Hepatocyte (in vitro differentiated cells): ENCODE measurements around the gene KLHL9. TPM values are rescaled to one million over a fixed set of nuclear protein-coding genes. Genes with fewer than 3 reads are reported as not detected.
"Not testable (repeated sequence)": the region's sequence is repeated elsewhere in the genome, so short reads cannot be mapped to it uniquely, and the experiment has no call there.

Source experiments
- DNase-seq: peaks from one replicate; pipeline ENCODE4 v3.0.0-alpha.2; 2016; ENCODE audit warnings: low spot score
- H2AFZ ChIP-seq: fragments of 200-600 bp; sonication (generic); 2 replicates; pipeline ENCODE4 v1.6.0; 2016; ENCODE audit warnings: antibody characterized with exemption, mild to moderate bottlenecking
- H3K27ac ChIP-seq: fragments of 200-600 bp; sonication (generic); 2 replicates; pipeline ENCODE4 v1.5.1; 2016; ENCODE audit warnings: mild to moderate bottlenecking
- H3K27me3 ChIP-seq: fragments of 200-600 bp; sonication (generic); 2 replicates; pipeline ENCODE4 v1.6.1; 2016
- H3K36me3 ChIP-seq: fragments of 200-600 bp; sonication (generic); replicated peaks from 2 replicates; pipeline ENCODE4 v1.5.1; 2016; ENCODE audit warnings: low read depth; ENCODE audit not compliant: insufficient read depth
- H3K4me1 ChIP-seq: fragments of 200-600 bp; sonication (generic); 2 replicates; pipeline ENCODE4 v1.5.1; 2016; ENCODE audit warnings: mild to moderate bottlenecking, moderate library complexity; ENCODE audit not compliant: insufficient read depth
- H3K4me2 ChIP-seq: fragments of 200-600 bp; sonication (generic); 2 replicates; pipeline ENCODE4 v1.6.0; 2016
- H3K4me3 ChIP-seq: fragments of 200-600 bp; sonication (generic); 2 replicates; pipeline ENCODE4 v1.5.1; 2016; ENCODE audit warnings: mild to moderate bottlenecking
- H3K79me2 ChIP-seq: fragments of 200-600 bp; sonication (generic); 2 replicates; pipeline ENCODE4 v1.6.0; 2017; ENCODE audit warnings: mild to moderate bottlenecking
- H3K9me2 ChIP-seq: fragments of 200-600 bp; sonication (generic); replicated peaks from 2 replicates; pipeline ENCODE4 v1.6.0; 2017; ENCODE audit warnings: mild to moderate bottlenecking; ENCODE audit not compliant: insufficient read depth
- H3K9me3 ChIP-seq: fragments of 200-600 bp; sonication (generic); 2 replicates; pipeline ENCODE4 v1.5.1; 2016; ENCODE audit warnings: low read depth, mild to moderate bottlenecking
- H4K20me1 ChIP-seq: fragments of 200-600 bp; sonication (generic); 2 replicates; pipeline ENCODE4 v1.6.0; 2016; ENCODE audit warnings: mild to moderate bottlenecking; ENCODE audit not compliant: insufficient read depth, poor library complexity, severe bottlenecking
- CTCF ChIP-seq: fragments of 200-600 bp; sonication (generic); IDR thresholded peaks from 2 replicates; pipeline ENCODE4 v1.5.1; 2016; ENCODE audit warnings: antibody characterized with exemption, mild to moderate bottlenecking; ENCODE audit not compliant: poor library complexity
- EZH2 ChIP-seq: fragments of 200-600 bp; sonication (generic); IDR thresholded peaks from 2 replicates; pipeline ENCODE4 v1.6.1; 2016; ENCODE audit warnings: antibody characterized with exemption, mild to moderate bottlenecking, borderline replicate concordance
- EZH2phosphoT487 ChIP-seq: fragments of 200-600 bp; sonication (generic); IDR thresholded peaks from one replicate; pipeline ENCODE4 v1.6.1; 2018; ENCODE audit warnings: antibody characterized with exemption, mild to moderate bottlenecking, low read depth, moderate library complexity; ENCODE audit not compliant: unreplicated experiment, severe bottlenecking
- WGBS: methylation state at CpG from one replicate; pipeline ENCODE4 v1.1.6; 2016; ENCODE audit warnings: low lambda C conversion rate; ENCODE audit errors: missing lambda C conversion rate; 5-methylcytosine and 5-hydroxymethylcytosine counted together
- polyA plus RNA-seq: library from polyadenylated mRNA; unstranded; fragments of >200 nt; fragmentation: Nextera tagmentation; extraction: Ambion mirVana; gene quantifications from 2 replicates; pipeline ENCODE4 v1.2.1, GENCODE V29; 2016
- total RNA-seq: library from RNA; depleted of rRNA; stranded (reverse); fragments of >200 nt; gene quantifications from 2 replicates; pipeline ENCODE4 v1.2.3, GENCODE V29; 2014

Gene KLHL9
- total RNA-seq (41.6 and 43.1 TPM in 2 replicates), polyA plus RNA-seq (17.5 and 18.6 TPM in 2 replicates)

- peak within 1 kb of the TSS; percentile 97 for H3K4me3 ChIP-seq
- peak within 1 kb of the TSS; percentile 86 for H3K4me2 ChIP-seq
- no peaks in the 10 kb centered on the region for H3K9me2 ChIP-seq
- peaks cover 6% of the 10 kb centered on the region for H3K27me3 ChIP-seq
- no peak for TF ChIP-seq EZH2
- no peak for TF ChIP-seq CTCF
- TF ChIP-seq EZH2phosphoT487: no peak
- peak within 1 kb of the TSS; percentile 100 for H3K27ac ChIP-seq
- 2% methylated on average over 54 of the region's 55 CpGs for WGBS
- peaks cover 43% of the 10 kb centered on the region for H4K20me1 ChIP-seq
- H3K9me3 ChIP-seq: no peaks in the 10 kb centered on the region
- H3K79me2 ChIP-seq: peaks cover 56% of the 10 kb centered on the region
- H3K4me1 ChIP-seq: peaks cover 33% of the 10 kb centered on the region
- DNase-seq: peak; percentile 97
- peak within 1 kb of the TSS; percentile 98 for H2AFZ ChIP-seq
- no peaks in the 10 kb centered on the region for H3K36me3 ChIP-seq
These were observed at the start of gene KLHL9 for GRCh38 chr9:21334701-21335632. Gene KLHL9 (minus strand): TSS chr9:21335404. CDS start chr9:21334859, 545 bp downstream.

GRCh38 chr9:21383627-21384026 lies 48.4 kb upstream of the KLHL9 start:
- TF ChIP-seq CTCF: no peak
- 76% methylated on average over 4 of the region's 4 CpGs for WGBS
- Histone ChIP-seq H4K20me1 (no peaks in the 10 kb centered on the region), H3K9me3 (no peaks in the 10 kb centered on the region), H3K4me2 (no peak overlapping the region), H3K27ac (no peak overlapping the region), H3K4me3 (no peak overlapping the region), H3K27me3 (peaks cover 3% of the 10 kb centered on the region), H3K4me1 (no peaks in the 10 kb centered on the region), H3K36me3 (no peaks in the 10 kb centered on the region), H3K9me2 (no peaks in the 10 kb centered on the region), H2AFZ (no peak overlapping the region), H3K79me2 (no peaks in the 10 kb centered on the region)
- DNase-seq: no peak

- DNase-seq: peak; percentile 51
- Histone ChIP-seq H3K4me1 (no peaks in the 10 kb centered on the region), H3K79me2 (no peaks in the 10 kb centered on the region), H3K27me3 (no peaks in the 10 kb centered on the region), H3K27ac (peak overlapping the region; percentile 15), H2AFZ (no peak overlapping the region), H3K4me2 (peak overlapping the region; percentile 33), H4K20me1 (no peaks in the 10 kb centered on the region), H3K36me3 (no peaks in the 10 kb centered on the region), H3K9me3 (no peaks in the 10 kb centered on the region), H3K9me2 (no peaks in the 10 kb centered on the region), H3K4me3 (no peak overlapping the region)
- TF ChIP-seq EZH2 (no peak), CTCF (no peak), EZH2phosphoT487 (no peak)
- 42% methylated on average over 5 of the region's 5 CpGs for WGBS
These were observed 46.5 kb upstream of the KLHL9 start for GRCh38 chr9:21381448-21382339.

GRCh38 chr9:21371467-21371866 lies 36.3 kb upstream of the KLHL9 start:
- not testable (repeated sequence) for H3K36me3 ChIP-seq, H3K4me3 ChIP-seq, H2AFZ ChIP-seq, H4K20me1 ChIP-seq, DNase-seq, H3K9me3 ChIP-seq, H3K4me2 ChIP-seq, H3K4me1 ChIP-seq, H3K27ac ChIP-seq, H3K27me3 ChIP-seq, H3K79me2 ChIP-seq, H3K9me2 ChIP-seq
- 72% methylated on average over 4 of the region's 4 CpGs for WGBS
